ENCODE measurements around the gene ZBTB21.
"Not testable (repeated sequence)": the region's sequence is repeated elsewhere in the genome, so short reads cannot be mapped to it uniquely, and the experiment has no call there.

The ZBTB21 gene

GRCh38 chr21:41949631-41950030 lies 60.5 kb downstream of the ZBTB21 start:
- not testable (repeated sequence) for DNase-seq

- no peak for DNase-seq
Observed at GRCh38 chr21:41948901-41949300, 61.3 kb downstream of the ZBTB21 start.

GRCh38 chr21:41948078-41948895 lies 61.9 kb downstream of the ZBTB21 start:
- DNase-seq, result no peak

GRCh38 chr21:41945982-41946381 lies 64.2 kb downstream of the ZBTB21 start:
- no peak for DNase-seq

- no peak for DNase-seq
Observed at GRCh38 chr21:41943851-41944250, 66.3 kb downstream of the ZBTB21 start.

- no peak for DNase-seq
Observed at GRCh38 chr21:41942457-41942856, 67.7 kb downstream of the ZBTB21 start.

GRCh38 chr21:41941941-41942340 lies 68.2 kb downstream of the ZBTB21 start:
- DNase-seq, result no peak

- DNase-seq, result no peak
Observed at GRCh38 chr21:41940431-41940830, 69.7 kb downstream of the ZBTB21 start.

- DNase-seq, result no peak
Observed at GRCh38 chr21:41939391-41939790, 70.8 kb downstream of the ZBTB21 start.

Measured in left hindlimb (tissue), 1 donor.